Activated naive CD8-positive, alpha-beta T cell treated with anti-CD3 and anti-CD28 coated beads, Interleukin-2, amount 10 ng/mL, durations not matched to agents 7 days and 5 days (primary cell): Measurements from ENCODE around the gene PPP1R14B. TPM values are rescaled to one million over a fixed set of nuclear protein-coding genes. Genes with fewer than 3 reads are reported as not detected.

ENCODE experiments used
- ATAC-seq: fragments of 150-1000 bp; cut with Tn5 transposase; one replicate; pipeline ENCODE4 v1.10.0; 2021; ENCODE audit warnings: low read depth, moderate library complexity
- POLR2A ChIA-PET: fragments of 350-600 bp; sonication (Branson Sonifier 250); formaldehyde crosslinking; loops from one replicate; lab custom pipeline; 2021; ENCODE audit warnings: antibody characterized with exemption; lab: Charles Lee
- DNase-seq: peaks from one replicate; pipeline ENCODE4 v3.0.0; 2021
- H3K27ac Mint-ChIP-seq: one replicate; pipeline ENCODE4 v1.8.0; 2022; ENCODE audit warnings: mild to moderate bottlenecking, mixed read lengths
- H3K27me3 Mint-ChIP-seq: one replicate; pipeline ENCODE4 v1.8.0; 2022; ENCODE audit warnings: mild to moderate bottlenecking, moderate library complexity, mixed read lengths
- H3K36me3 Mint-ChIP-seq: one replicate; pipeline ENCODE4 v1.8.0; 2021; ENCODE audit warnings: mild to moderate bottlenecking, mixed read lengths
- H3K4me1 Mint-ChIP-seq: one replicate; pipeline ENCODE4 v1.8.0; 2021; ENCODE audit warnings: mixed read lengths
- H3K4me3 Mint-ChIP-seq: one replicate; pipeline ENCODE4 v1.8.0; 2022; ENCODE audit warnings: mild to moderate bottlenecking, moderate library complexity, mixed read lengths
- H3K9me3 Mint-ChIP-seq: one replicate; pipeline ENCODE4 v1.8.0; 2021; ENCODE audit warnings: mixed read lengths
- total RNA-seq, 2 experiments: library from RNA; stranded (reverse); gene quantifications; one replicate each; pipeline ENCODE4 v1.2.3, GENCODE V29; 2021

PPP1R14B gene
- total RNA-seq, 2 experiments from 2014 or later = 122 to 124 TPM

DNA sequence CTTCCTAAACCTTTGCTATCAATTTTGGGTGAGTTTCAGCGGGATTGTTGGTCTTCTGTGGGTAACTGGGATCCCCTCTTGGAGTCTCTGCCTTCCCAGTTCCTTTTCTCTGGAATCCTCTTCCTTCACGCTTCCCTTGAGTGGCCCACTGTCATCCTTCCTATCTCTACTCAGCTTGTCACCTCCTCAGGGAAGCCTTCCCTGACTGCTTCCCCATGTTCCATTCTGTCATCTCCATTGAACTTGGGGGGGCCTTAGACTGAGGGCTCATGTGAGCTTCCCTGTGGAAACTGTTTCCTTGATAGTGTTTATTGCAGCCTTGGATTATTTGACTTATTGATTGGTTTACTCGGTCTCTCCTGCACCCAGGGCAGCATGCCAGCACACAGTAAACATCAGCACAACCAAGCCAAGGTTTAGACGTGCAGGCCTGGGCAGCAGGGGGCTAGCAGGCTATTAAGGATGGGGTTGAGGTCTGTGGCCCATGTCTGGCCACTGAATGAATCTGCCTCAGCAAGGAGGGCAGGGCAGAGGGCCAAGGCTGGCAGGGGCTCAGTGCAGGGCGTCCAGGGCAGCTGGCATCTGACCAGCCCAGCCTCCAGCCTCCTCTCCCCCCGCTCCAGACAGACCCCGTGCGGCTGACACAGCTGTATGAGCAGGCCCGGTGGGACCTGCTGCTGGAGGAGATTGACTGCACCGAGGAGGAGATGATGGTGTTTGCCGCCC, 28.0 kb downstream of the PPP1R14B start:
- no peak for DNase-seq
- H3K27me3 Mint-ChIP-seq = no peaks in the 10 kb centered on the region

GRCh38 chr11:64216879-64217278, 29.9 kb downstream of the PPP1R14B start:
- H3K9me3 Mint-ChIP-seq = no peaks in the 10 kb centered on the region
- H3K36me3 Mint-ChIP-seq = peaks cover 29% of the 10 kb centered on the region
- H3K27me3 Mint-ChIP-seq = no peaks in the 10 kb centered on the region
- ATAC-seq (no peak), DNase-seq (no peak)
- POLR2A ChIA-PET = interaction anchor here (0.7 to 26.2 kb wide), 4 partner anchors 7 to 54 kb away, joined by 3 to 419 read pairs (median 212); partner anchors contain the start of genes DNAJC4, FERMT3, NUDT22 and TRPT1
- H3K4me3 Mint-ChIP-seq = no peak overlapping the region
- peaks cover 9% of the 10 kb centered on the region for H3K4me1 Mint-ChIP-seq
- H3K27ac Mint-ChIP-seq = no peak overlapping the region

More for the DNA sequence above, 28.0 kb downstream of the PPP1R14B start:
- H3K36me3 Mint-ChIP-seq = peaks cover 21% of the 10 kb centered on the region
- H3K4me1 Mint-ChIP-seq = peaks cover 4% of the 10 kb centered on the region
- ATAC-seq = no peak
- no peak overlapping the region for H3K4me3 Mint-ChIP-seq
- POLR2A ChIA-PET = interaction anchor here (0.9 to 26.2 kb wide), 4 partner anchors 8 to 26 kb away, joined by 3 to 419 read pairs (median 212); partner anchors contain the start of genes DNAJC4, FERMT3, NUDT22 and TRPT1
- peak overlapping the region; percentile 9 for H3K27ac Mint-ChIP-seq
- no peaks in the 10 kb centered on the region for H3K9me3 Mint-ChIP-seq

DNA sequence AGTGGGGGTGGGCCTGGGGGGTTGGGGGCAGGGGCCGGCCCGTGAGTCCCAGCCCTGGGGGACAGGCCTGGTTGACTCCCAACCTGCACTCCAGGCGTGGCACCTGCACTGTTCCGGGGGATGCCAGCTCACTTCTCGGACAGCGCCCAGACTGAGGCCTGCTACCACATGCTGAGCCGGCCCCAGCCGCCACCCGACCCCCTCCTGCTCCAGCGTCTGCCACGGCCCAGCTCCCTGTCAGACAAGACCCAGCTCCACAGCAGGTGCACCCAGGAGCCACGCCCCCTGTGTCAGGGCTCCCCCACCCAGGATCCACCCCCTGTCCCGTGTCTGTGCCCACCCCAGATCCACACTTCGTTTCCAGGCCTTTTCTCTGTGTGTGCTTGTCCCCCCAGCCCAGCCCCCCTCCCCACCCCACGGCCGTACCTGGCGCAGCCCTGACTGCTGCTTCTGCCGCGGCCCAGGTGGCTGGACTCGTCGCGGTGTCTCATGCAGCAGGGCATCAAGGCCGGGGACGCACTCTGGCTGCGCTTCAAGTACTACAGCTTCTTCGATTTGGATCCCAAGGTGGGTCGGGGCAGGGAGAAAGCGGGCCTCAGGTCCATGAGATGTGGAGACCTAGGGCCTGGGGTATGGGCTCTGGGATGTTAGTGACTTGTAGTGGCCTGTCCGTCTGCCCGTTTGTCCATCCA, 35.4 kb downstream of the PPP1R14B start:
- no peak for ATAC-seq
- Mint-ChIP-seq H3K36me3 (peaks cover 32% of the 10 kb centered on the region), H3K27ac (no peak overlapping the region), H3K27me3 (no peaks in the 10 kb centered on the region), H3K4me1 (peaks cover 15% of the 10 kb centered on the region), H3K9me3 (no peaks in the 10 kb centered on the region), H3K4me3 (no peak overlapping the region)
- POLR2A ChIA-PET = interaction anchor here (11.8 to 17.3 kb wide), 2 partner anchors 16 to 20 kb away, joined by 246 to 419 read pairs; partner anchors contain the start of genes DNAJC4, NUDT22, STIP1 and TRPT1
- no peak for DNase-seq

- peaks cover 34% of the 10 kb centered on the region for H3K36me3 Mint-ChIP-seq
- H3K4me3 Mint-ChIP-seq = no peak overlapping the region
- H3K27ac Mint-ChIP-seq = no peak overlapping the region
- H3K9me3 Mint-ChIP-seq = no peaks in the 10 kb centered on the region
- H3K4me1 Mint-ChIP-seq = peaks cover 21% of the 10 kb centered on the region
- H3K27me3 Mint-ChIP-seq = no peaks in the 10 kb centered on the region
- ATAC-seq (no peak), DNase-seq (no peak)
- POLR2A ChIA-PET = interaction anchor here (6.6 to 17.3 kb wide), 3 partner anchors 17 to 34 kb away, joined by 106 to 419 read pairs (median 246); partner anchors contain the start of genes DNAJC4, FKBP2, NUDT22 and PPP1R14B
These were observed 36.3 kb downstream of the PPP1R14B start for GRCh38 chr11:64210301-64211020.

DNA sequence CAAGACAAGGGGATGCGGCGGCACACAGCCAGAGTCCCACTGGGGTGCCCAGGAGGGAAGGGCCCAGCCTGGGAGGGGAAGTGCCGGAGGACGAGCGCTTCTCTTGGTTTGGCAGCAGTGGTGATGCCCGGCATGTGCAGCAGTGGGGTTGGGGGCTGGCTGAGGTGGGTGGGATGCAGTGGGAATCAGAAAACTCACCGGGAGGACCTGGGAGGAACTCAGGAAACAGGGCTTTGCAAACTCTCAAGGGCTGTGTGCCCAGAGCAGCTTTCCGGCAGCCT, 37.2 kb downstream of the PPP1R14B start:
- ATAC-seq (no peak), DNase-seq (no peak)
- H3K36me3 Mint-ChIP-seq = peaks cover 30% of the 10 kb centered on the region
- POLR2A ChIA-PET = interaction anchor here (6.6 to 17.3 kb wide), 3 partner anchors 18 to 35 kb away, joined by 106 to 419 read pairs (median 246); partner anchors contain the start of genes DNAJC4, FKBP2, NUDT22 and PPP1R14B
- H3K27me3 Mint-ChIP-seq = no peaks in the 10 kb centered on the region
- H3K4me3 Mint-ChIP-seq = no peak overlapping the region
- H3K4me1 Mint-ChIP-seq = peaks cover 21% of the 10 kb centered on the region
- no peaks in the 10 kb centered on the region for H3K9me3 Mint-ChIP-seq
- H3K27ac Mint-ChIP-seq = peak overlapping the region; percentile 94

DNA sequence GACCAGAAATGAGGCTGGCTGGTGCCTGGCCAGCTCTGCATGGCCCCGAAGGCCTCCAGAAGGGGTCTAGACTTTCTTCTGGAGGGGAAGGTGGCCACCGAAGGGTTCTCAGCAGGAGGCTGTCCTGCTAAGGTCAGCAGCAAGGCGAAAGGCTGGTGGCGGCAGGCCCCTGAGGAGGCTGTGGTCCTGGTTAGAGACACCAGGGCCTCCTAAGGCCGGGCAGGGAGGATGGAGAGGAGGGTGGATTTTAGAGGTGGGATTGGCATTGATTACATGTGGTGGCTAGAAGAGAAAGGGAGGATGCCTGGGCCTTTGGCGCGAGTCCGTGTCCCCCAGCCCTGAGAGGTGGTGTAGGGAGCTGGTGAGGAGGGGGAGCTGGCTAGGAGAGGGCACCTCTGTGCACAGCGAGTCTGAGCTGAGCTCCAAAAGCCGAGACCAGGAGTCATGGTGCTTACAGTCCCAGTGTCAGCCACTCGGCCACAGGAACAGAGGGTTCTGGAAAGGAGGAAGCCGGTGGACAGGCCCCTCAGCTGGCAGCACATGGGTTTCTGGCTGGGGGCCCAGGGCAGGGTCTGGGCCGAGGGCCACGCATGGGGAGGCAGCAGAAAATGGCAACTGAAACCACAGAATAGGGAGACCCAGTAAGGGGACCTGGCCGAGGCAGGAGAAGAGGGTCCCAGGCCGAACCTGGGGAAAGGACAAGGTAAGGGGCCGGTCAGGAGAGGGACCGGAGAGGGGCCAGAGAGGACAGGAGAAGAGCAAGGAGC, 37.8 kb downstream of the PPP1R14B start:
- no peak for DNase-seq
- H3K27ac Mint-ChIP-seq = peak overlapping the region; percentile 94
- POLR2A ChIA-PET = interaction anchor here (3.6 to 17.3 kb wide), 5 partner anchors 18 to 108 kb away, joined by 23 to 419 read pairs (median 106); partner anchors contain the start of genes DNAJC4, FKBP2, NUDT22 and PPP1R14B
- no peak for ATAC-seq
- no peaks in the 10 kb centered on the region for H3K27me3 Mint-ChIP-seq
- peak overlapping the region; percentile 92 for H3K4me3 Mint-ChIP-seq
- H3K9me3 Mint-ChIP-seq = no peaks in the 10 kb centered on the region
- peaks cover 27% of the 10 kb centered on the region for H3K4me1 Mint-ChIP-seq
- H3K36me3 Mint-ChIP-seq = peaks cover 34% of the 10 kb centered on the region

DNA sequence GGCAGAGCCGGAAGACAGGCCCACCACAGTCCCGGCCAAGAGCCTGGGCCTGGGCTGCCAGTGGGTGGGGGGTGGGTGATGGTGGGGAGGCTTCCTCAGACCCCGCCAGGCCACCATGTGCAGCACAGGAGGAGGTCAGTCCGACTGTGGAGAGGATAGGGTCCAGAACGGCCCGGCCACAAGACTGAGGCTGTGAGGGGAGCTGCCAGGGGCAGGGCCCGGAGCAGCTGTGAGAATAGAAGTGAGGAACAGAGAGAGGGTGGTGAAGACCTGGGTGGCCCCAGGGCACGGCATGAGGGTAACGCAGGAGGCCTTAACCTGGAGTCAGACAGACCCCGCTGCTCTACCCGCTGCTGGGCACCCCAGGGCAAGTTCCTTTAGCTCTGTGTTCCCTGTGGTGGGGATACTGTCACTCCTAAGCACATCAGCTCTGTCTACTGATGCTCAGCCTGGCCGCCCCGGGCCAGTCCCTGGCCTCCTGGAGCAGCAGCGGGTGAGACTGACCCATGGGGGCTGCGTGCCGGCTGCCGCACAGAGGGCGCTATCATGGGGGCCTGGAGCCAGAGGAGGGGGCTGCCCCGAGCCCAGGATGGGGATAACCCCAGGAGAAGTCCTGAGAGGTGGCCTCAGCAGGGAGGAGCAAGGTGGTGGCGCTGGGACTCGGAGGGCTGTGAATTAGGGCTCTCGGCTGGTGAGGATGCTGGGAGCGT, 38.5 kb downstream of the PPP1R14B start:
- ATAC-seq = no peak
- Mint-ChIP-seq H3K27me3 (no peaks in the 10 kb centered on the region), H3K9me3 (no peaks in the 10 kb centered on the region), H3K4me1 (peaks cover 32% of the 10 kb centered on the region), H3K36me3 (peaks cover 35% of the 10 kb centered on the region), H3K4me3 (peak overlapping the region; percentile 92), H3K27ac (peak overlapping the region; percentile 94)
- POLR2A ChIA-PET = interaction anchor here (1.0 to 17.3 kb wide), 12 partner anchors 17 to 1367 kb away, joined by 3 to 419 read pairs (median 18); partner anchors contain the start of genes BAD, CCDC88B, DNAJC4 and ESRRA
- DNase-seq = no peak

DNA sequence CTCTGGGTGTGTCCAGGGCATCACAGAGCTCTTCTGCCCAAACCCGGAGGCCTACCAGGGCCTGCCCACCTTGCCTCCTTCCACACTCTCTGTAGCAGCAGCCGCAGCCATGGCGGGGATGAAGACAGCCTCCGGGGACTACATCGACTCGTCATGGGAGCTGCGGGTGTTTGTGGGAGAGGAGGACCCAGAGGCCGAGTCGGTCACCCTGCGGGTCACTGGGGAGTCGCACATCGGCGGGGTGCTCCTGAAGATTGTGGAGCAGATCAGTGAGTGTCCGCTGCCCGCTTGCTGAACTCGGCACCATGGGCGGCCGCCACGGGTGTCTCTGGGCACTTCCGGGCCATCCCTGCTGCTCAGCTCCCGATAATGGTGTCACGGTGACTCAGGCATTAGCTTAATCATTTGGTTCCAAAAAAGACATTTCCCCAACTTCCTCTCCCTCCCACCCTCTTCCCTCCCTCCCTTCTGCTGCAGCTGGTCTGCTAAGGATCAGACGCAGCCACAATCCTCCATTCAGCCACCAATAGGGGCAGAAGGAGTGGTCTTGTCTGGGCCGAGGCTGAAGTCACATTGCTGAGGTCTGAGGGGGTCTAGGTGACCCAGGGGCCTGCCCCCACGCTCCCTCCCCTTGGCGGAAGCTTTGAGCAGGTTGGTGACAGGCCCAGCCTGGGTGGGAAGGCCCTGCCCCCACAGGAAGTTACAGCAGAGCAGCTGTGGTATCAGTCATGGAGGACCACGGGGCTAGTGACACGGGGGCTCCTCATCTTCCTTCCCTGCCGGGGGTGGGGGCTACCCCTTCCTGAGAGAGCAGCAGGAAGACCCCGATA, 39.3 kb downstream of the PPP1R14B start:
- Mint-ChIP-seq H3K36me3 (peaks cover 32% of the 10 kb centered on the region), H3K27me3 (no peaks in the 10 kb centered on the region), H3K4me1 (peaks cover 32% of the 10 kb centered on the region), H3K27ac (peak overlapping the region; percentile 94), H3K9me3 (no peaks in the 10 kb centered on the region), H3K4me3 (peak overlapping the region; percentile 92)
- POLR2A ChIA-PET = interaction anchor here (0.8 to 17.3 kb wide), 13 partner anchors 16 to 1366 kb away, joined by 3 to 419 read pairs (median 13); partner anchors contain the start of genes BAD, CCDC88B, DNAJC4 and ESRRA
- DNase-seq (peak; percentile 84), ATAC-seq (peak; percentile 76)

DNA sequence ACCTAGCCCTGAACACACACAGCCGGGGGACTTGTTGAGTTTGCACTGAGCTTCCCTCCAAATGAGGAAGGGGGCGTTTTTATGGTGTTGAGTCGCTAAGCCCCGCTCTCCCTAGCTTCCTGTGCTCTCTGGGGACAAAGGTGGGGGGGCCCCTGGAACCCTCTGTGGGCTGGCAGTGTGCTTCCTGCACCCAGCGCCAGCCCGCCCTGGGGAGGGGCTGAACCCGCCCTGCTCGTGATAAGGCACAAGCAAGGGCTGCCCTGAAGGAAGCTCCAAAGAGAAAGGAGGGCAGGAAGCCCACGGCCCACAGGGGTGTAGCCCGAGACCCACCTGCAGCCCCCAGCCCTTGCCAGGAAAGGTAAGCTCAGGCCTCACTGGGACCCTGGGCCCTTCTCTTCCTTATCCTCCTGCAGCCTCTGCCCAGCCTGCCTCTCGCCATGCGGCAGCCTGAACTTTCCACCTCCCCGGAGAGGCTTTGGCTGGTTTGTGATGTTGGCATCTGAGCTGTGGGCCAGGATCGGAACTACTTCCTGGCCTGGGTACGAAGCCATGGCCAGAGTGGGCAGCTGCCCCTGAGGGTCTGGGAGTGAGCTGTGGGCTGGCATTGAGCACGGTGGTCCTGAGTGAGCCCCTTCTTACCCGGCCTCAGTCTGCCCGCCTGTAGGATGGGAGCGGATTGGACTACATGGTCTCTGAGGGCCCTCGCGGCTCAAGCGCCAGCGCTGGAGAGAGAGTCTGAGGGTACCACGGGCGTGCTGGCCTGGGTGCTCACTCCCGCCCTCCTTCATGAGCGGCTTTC, 40.1 kb downstream of the PPP1R14B start, which contains the start of gene FERMT3:
TSS of gene FERMT3 (plus strand) at position 265 of the 799 bp plus-strand sequence. CDS start 644 bp downstream, outside the sequence.
- DNase-seq (peak; percentile 82), ATAC-seq (peak; percentile 74)
- Mint-ChIP-seq H3K4me1 (peaks cover 28% of the 10 kb centered on the region), H3K27ac (peak within 1 kb of the TSS; percentile 94), H3K27me3 (no peaks in the 10 kb centered on the region), H3K9me3 (no peaks in the 10 kb centered on the region), H3K36me3 (peaks cover 33% of the 10 kb centered on the region), H3K4me3 (peak within 1 kb of the TSS; percentile 92)
- POLR2A ChIA-PET = interaction anchor here (0.6 to 17.3 kb wide), 18 partner anchors 16 to 1366 kb away, joined by 3 to 419 read pairs (median 8); partner anchors contain the start of genes BAD, CCDC88B, DNAJC4 and ESRRA

DNA sequence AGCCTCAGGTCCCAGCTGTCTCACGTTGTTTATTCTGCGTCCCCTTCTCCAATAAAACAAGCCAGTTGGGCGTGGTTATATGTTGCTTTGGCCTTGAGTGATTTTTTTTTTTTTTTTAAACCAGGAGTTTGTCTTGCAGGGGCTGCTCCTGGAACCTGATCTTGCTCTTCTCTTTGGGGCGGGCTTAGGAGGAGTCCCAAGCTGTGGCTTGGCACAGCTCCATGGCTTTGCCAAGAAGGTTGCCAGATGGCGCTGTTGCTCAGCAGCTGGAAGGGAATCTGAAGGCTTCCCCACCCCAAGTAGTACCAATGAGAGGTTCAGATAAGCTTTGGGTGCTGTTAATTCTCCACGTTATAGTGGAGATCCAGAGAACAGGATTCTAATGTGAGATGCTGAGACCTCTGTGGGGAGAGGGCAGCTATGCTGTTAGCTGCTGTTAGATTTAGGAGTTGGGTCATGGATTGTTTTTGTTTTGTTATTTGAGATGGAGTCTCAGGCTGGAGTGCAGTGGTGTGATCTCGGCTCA, 42.2 kb downstream of the PPP1R14B start:
- H3K27ac Mint-ChIP-seq = peak overlapping the region; percentile 87
- ATAC-seq = peak; percentile 39
- peak; percentile 76 for DNase-seq
- POLR2A ChIA-PET = interaction anchor here (0.6 to 17.3 kb wide), 9 partner anchors 13 to 113 kb away, joined by 3 to 419 read pairs (median 76); partner anchors contain the start of genes DNAJC4, ESRRA, FKBP2 and NUDT22
- peaks cover 39% of the 10 kb centered on the region for H3K36me3 Mint-ChIP-seq
- peak overlapping the region; percentile 67 for H3K4me3 Mint-ChIP-seq
- H3K27me3 Mint-ChIP-seq = no peaks in the 10 kb centered on the region
- peaks cover 34% of the 10 kb centered on the region for H3K4me1 Mint-ChIP-seq
- H3K9me3 Mint-ChIP-seq = no peaks in the 10 kb centered on the region
